Measurements from ENCODE around the gene NPEPL1. TPM values are rescaled to one million over a fixed set of nuclear protein-coding genes. Genes with fewer than 3 reads are reported as not detected.

NPEPL1 gene
- total and polyA plus RNA-seq, 2 donors (not counting 3 experiments of a cell fraction or from before 2014, with no cell fraction given): 22.5 to 40.8 TPM

- H3K27ac ChIP-seq (ENCODE audit: insufficient read depth, low read depth, low read length): no peak overlapping the region
- ChIA-PET POLR2A (no interaction called here), CTCF (interaction anchor here (1.4 kb wide), 1 partner anchor 195 kb away, joined by 6 read pairs; no protein-coding TSS in a partner anchor)
- no peak overlapping the region for H3K4me2 ChIP-seq (ENCODE audit: insufficient read depth, low read length)
- no peak for FAIRE-seq
- no peaks in the 10 kb centered on the region for H3K4me1 ChIP-seq (ENCODE audit: control insufficient read depth, extremely low read depth, insufficient read depth, low read length)
- DNase-seq (ENCODE audit: low read depth, low spot score): no peak
- no peak overlapping the region for H3K9ac ChIP-seq (replicated peaks; ENCODE audit: extremely low read depth, insufficient read depth, low read length)
- H3K9me1 ChIP-seq (replicated peaks; ENCODE audit: control insufficient read depth, extremely low read depth, insufficient read depth, low read length): no peaks in the 10 kb centered on the region
- TF ChIP-seq FOS (IDR thresholded peaks at IDR 0.05; ENCODE audit: borderline replicate concordance, insufficient read depth, low read length) (no peak), POLR2AphosphoS5 (IDR thresholded peaks at IDR 0.05; ENCODE audit: insufficient read depth, low read depth, low read length) (no peak), GATA2 (IDR thresholded peaks at IDR 0.05; ENCODE audit: insufficient read depth, insufficient read length, low read depth, low read length) (no peak), MAX (IDR thresholded peaks at IDR 0.05; ENCODE audit: insufficient read depth, insufficient read length) (no peak), EZH2 (IDR thresholded peaks at IDR 0.05; ENCODE audit: borderline replicate concordance, low read depth, low read length, severe bottlenecking) (no peak), POLR2A (IDR thresholded peaks at IDR 0.05; ENCODE audit: low read depth, low read length) (no peak), CTCF (IDR thresholded peaks at IDR 0.05; ENCODE audit: extremely low read depth in 1 of 2, insufficient read depth in 1 of 2, low read depth in 1 of 2, low read length in 2 of 2) (no peak), MYC (IDR thresholded peaks at IDR 0.05; ENCODE audit: low read depth, low read length) (no peak), JUN (IDR thresholded peaks at IDR 0.05; ENCODE audit: borderline replicate concordance, insufficient read depth, insufficient read length, low read depth) (no peak)
- H3K27me3 ChIP-seq (ENCODE audit: control insufficient read depth in 2 of 2, insufficient read depth in 2 of 2, low read length in 2 of 2): no peaks in the 10 kb centered on the region
- intact Hi-C loops (cut with micrococcal nuclease) (no loop called here), dilution Hi-C loops (cut with MboI; ENCODE audit: extremely low pct_ligation_motif_present, low sequenced_read_pairs) (no loop called here)
- H2AFZ ChIP-seq (ENCODE audit: low read depth, low read length): no peak overlapping the region
- H4K20me1 ChIP-seq (replicated peaks; ENCODE audit: control insufficient read depth, extremely low read depth, insufficient read depth, low read length): no peaks in the 10 kb centered on the region
- H3K9me3 ChIP-seq (replicated peaks; ENCODE audit: control insufficient read depth, insufficient read depth, low read length): no peaks in the 10 kb centered on the region
- no peak overlapping the region for H3K4me3 ChIP-seq (replicated peaks in 1 of 3; ENCODE audit: insufficient read depth in 1 of 3, low read depth in 1 of 3, low read length in 3 of 3)
- peaks cover 30 to 35% of the 10 kb centered on the region in 2 experiments for H3K36me3 ChIP-seq (ENCODE audit: control insufficient read depth in 2 of 2, extremely low read depth in 1 of 2, insufficient read depth in 2 of 2, low read length in 2 of 2)
- H3K79me2 ChIP-seq (ENCODE audit: control insufficient read depth, insufficient read depth, low read length): no peaks in the 10 kb centered on the region
- no TSS peak for BruUV-seq (replicated peaks)
Observed at GRCh38 chr20:58676161-58676560, 16.4 kb upstream of the NPEPL1 start.

Measured in endothelial cell of umbilical vein (primary cell).